RWPE1 (cell line): ENCODE results near the gene BCAP31.
"Not testable (repeated sequence)": the region's sequence is repeated elsewhere in the genome, so short reads cannot be mapped to it uniquely, and the experiment has no call there.

Source experiments
- CTCF ChIA-PET: fragments of 350-600 bp; sonication (Branson Sonifier 250); formaldehyde crosslinking; extraction: SDS; loops from one replicate; lab custom pipeline; 2021; lab: Yijun Ruan, JAX
- POLR2A ChIA-PET: fragments of 400-600 bp; formaldehyde crosslinking; extraction: SDS; loops from one replicate; lab custom pipeline; 2020; ENCODE audit warnings: antibody characterized with exemption; ENCODE audit not compliant: low non-redundant PET; lab: Yijun Ruan, JAX
- DNase-seq: peaks from one replicate; pipeline ENCODE4 v3.0.0; 2012; ENCODE audit warnings: low spot score
- H3K27ac ChIP-seq: fragments of 450-650 bp; 2 replicates; pipeline ENCODE4 v1.5.1; 2017
- TF ChIP-seq, protein P1 (sequence below): fragments of 450-650 bp; conservative IDR thresholded peaks from 2 replicates; pipeline ENCODE4 v1.5.1; 2017; ENCODE audit warnings: low read depth, mild to moderate bottlenecking

The BCAP31 gene

DNA sequence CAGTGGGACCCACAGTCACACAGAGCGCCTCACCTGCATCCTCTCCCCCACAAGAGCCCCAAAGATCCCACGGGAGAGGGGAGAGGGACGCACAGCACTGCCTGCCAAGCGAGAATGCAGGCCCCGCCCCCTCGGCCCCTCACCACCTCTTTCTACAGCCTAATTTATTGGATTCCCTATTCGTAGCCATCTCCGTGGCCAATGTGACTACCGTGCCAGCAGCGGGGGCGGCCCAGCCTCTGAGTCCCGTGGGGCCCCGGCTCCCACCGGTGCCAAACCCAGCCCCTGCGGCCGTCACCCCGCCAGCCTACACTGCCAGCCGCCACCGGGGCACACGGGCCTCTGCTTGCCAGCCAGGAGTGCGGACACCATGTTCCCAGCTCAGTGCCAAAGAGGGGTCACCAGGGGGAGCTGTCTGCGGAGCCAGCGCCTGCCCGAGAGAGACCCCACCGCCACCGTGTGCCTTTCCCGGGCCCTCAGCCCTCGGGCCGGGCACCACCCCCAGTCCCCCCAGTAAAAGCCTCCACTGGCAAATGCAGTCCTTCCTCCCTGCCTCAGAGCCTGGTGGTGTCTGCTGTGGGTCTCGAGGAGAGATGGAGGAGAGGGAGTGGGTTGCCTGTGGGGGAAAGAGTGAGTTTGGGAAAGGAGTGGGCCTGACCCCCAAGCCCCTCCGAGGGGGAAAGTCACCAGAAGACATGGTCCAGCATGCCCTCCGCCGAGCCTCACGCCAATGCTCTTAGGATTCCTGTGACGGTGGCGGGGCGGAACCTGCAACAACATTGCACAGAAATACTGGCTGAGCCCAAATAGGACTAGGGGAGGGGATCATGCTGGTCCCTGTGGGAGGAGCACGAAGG lies 20.3 kb upstream of the BCAP31 start:
- peak overlapping the region; percentile 82 for H3K27ac ChIP-seq
- ChIA-PET POLR2A (no interaction called here), CTCF (no interaction called here)
- DNase-seq, result no peak
- TF ChIP-seq, protein P1, sequence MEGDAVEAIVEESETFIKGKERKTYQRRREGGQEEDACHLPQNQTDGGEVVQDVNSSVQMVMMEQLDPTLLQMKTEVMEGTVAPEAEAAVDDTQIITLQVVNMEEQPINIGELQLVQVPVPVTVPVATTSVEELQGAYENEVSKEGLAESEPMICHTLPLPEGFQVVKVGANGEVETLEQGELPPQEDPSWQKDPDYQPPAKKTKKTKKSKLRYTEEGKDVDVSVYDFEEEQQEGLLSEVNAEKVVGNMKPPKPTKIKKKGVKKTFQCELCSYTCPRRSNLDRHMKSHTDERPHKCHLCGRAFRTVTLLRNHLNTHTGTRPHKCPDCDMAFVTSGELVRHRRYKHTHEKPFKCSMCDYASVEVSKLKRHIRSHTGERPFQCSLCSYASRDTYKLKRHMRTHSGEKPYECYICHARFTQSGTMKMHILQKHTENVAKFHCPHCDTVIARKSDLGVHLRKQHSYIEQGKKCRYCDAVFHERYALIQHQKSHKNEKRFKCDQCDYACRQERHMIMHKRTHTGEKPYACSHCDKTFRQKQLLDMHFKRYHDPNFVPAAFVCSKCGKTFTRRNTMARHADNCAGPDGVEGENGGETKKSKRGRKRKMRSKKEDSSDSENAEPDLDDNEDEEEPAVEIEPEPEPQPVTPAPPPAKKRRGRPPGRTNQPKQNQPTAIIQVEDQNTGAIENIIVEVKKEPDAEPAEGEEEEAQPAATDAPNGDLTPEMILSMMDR, result no peak

DNA sequence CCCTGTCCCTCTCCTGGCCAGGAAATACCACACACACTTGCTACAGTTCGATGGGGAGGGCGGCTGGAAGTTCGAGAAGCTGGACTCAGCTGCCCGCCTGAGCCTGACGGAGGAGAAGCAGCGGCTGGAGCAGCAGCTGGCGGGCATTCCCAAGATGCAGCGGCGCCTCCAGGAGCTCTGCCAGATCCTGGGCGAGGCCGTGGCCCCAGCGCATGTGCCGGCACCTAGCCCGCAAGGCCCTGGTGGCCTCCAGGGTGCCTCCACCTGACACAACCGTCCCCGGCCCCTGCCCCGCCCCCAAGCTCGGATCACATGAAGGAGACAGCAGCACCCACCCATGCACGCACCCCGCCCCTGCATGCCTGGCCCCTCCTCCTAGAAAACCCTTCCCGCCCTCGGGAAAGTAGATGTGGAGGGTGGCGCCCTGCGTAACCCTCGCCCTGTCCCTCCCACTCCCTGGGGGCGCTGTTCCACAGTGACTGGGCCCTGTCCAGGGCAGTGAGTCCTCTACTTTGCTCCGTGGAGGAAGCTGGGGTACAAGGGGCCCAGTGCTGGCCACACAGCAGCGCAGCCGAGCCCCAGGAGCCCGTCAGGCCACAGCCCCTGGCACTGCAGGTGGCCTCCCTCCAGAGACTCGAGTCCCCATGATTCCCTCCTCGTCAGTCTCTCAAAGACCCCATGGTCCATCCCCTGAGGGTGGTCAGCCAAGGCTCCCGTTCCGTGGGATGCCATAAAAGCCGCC lies 19.5 kb upstream of the BCAP31 start:
- H3K27ac ChIP-seq, result peak overlapping the region; percentile 82
- DNase-seq, CTCF ChIA-PET, POLR2A ChIA-PET: not testable (repeated sequence)
- TF ChIP-seq, protein P1, result peak; percentile 27

DNA sequence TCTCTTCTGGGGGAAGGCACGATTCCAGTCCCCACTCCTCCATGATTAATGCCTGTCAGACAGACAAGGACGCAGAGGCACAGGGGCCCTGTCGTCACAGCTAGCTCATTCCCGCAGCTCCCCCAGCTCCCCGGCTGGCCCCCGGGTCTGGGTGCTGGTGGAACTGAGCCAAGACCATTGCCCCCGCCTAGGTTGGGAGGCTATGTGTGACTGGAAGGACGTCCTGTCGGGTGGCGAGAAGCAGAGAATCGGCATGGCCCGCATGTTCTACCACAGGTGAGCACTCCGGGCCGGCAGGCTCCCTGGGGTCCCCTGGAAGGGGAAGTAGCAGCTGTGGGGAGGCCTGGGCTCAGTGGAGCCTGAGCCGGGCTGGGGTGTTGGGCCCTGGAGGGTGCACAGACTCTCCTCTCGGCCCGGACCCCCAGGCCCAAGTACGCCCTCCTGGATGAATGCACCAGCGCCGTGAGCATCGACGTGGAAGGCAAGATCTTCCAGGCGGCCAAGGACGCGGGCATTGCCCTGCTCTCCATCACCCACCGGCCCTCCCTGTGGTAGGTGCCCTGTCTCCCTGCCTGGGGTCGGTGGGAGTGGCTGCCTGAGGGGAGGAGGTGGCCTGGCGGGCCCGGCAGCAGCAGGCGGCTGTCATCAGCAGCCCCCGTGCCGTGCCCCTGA lies 18.7 kb upstream of the BCAP31 start:
- POLR2A ChIA-PET, DNase-seq, CTCF ChIA-PET: not testable (repeated sequence)
- H3K27ac ChIP-seq, result peak overlapping the region; percentile 82

DNA sequence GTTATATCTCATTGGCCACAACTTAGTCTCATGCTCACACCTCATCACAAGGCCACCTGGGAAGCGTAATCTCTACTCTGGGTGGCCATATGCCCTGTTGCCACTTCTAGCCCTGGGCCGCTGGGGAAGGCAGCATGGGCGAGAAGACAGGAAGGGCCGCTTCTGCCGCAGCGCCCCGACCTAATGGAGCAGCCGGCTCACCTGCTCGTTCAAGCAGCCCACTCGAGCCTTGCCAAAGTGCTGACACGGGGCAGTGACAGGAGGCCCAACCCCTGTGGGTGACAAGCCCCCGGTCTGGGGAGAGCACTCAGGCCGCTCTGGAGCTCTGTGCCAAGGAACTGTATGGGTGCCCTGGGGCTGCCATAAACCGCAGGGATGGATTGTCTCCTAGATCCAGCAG lies 17.9 kb upstream of the BCAP31 start:
- H3K27ac ChIP-seq, CTCF ChIA-PET, DNase-seq, POLR2A ChIA-PET: not testable (repeated sequence)

DNA sequence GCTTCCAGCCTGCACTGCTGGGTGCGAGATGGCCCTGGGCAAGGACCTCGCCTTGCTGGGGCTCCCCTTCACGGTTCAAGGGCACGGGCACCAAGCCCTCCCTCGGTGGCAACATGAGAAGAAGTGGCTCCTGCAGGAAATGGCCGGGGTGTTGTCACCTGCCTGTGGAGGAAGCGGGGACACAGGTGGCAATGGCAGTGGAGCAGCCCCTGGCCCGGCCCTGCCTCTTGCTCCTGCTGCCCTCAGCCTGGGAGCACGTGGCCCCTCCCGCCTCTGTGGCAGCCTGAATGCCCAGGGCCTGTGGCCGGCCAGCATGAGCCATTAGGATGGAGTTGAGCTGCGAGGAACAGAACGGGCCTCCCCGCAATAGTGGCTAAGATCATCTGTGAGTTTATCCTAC lies 17.3 kb upstream of the BCAP31 start:
- POLR2A ChIA-PET, result no interaction called here
- no peak for DNase-seq
- TF ChIP-seq, protein P1, result no peak
- CTCF ChIA-PET, result no interaction called here
- no peak overlapping the region for H3K27ac ChIP-seq

DNA sequence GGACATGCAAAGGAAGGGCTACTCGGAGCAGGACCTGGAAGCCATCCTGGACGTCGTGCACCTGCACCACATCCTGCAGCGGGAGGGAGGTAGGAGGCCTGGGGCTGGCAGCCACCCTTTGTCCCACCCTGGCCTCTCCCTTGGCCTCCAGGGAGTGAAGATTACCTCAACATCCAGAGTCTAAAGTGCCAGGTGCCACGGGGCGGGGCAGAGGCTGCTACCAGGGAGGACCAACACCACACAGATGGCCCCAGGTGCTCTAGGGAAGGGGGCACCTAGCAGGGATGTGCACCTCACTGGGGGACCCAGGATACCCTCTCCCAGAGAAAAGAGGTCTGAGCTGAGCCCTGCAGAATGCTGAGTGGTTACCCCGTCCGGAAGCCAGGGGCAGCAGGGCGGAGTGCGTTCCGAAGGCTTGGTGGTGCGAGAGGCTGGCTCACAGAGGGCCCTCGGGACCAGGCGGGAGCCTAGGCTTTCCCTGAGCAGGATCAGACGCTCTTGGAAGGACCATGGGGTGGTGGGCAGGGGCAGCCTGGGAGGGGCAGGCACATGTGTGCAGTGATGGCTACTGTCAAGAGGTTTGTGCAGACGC lies 16.5 kb upstream of the BCAP31 start:
- TF ChIP-seq, protein P1, result no peak
- ChIA-PET CTCF (no interaction called here), POLR2A (no interaction called here)
- no peak for DNase-seq
- no peak overlapping the region for H3K27ac ChIP-seq
